TTC549 (cell line): ENCODE data around the gene RAB1B.
A peak's percentile ranks its signal among the peaks of the same experiment; 100 is the strongest.

Experiments used
- FAIRE-seq: peaks from 2 replicates; lab custom pipeline; 2012; peaks lifted over from hg19 to GRCh38; lab: Jason Lieb, UNC

RAB1B gene

GRCh38 chr11:66285250-66285947, 17.0 kb downstream of the RAB1B start:
- no peak for FAIRE-seq

GRCh38 chr11:66286699-66287098, 18.3 kb downstream of the RAB1B start:
- FAIRE-seq, result no peak

GRCh38 chr11:66287211-66287888, 18.9 kb downstream of the RAB1B start:
- no peak for FAIRE-seq

- FAIRE-seq, result no peak
Observed at GRCh38 chr11:66287889-66288670, 19.6 kb downstream of the RAB1B start.

GRCh38 chr11:66288671-66289547, 20.5 kb downstream of the RAB1B start, which contains the start of gene YIF1A:
TSS of gene YIF1A (minus strand) at chr11:66289143. CDS start at chr11:66288985, 158 bp downstream.
- peak; percentile 96 for FAIRE-seq

- no peak for FAIRE-seq
Observed at GRCh38 chr11:66289548-66290329, 21.3 kb downstream of the RAB1B start.

GRCh38 chr11:66290330-66290621, 21.8 kb downstream of the RAB1B start:
- FAIRE-seq, result no peak

- FAIRE-seq, result no peak
Observed at GRCh38 chr11:66291303-66291705, 22.9 kb downstream of the RAB1B start.

GRCh38 chr11:66291706-66292542, 23.5 kb downstream of the RAB1B start, which contains the start of gene TMEM151A:
TSS of gene TMEM151A (plus strand) at chr11:66291894. CDS start at chr11:66292014, 120 bp downstream.
- FAIRE-seq, result no peak

GRCh38 chr11:66292543-66293332, 24.3 kb downstream of the RAB1B start:
- no peak for FAIRE-seq

GRCh38 chr11:66293352-66293751, 24.9 kb downstream of the RAB1B start:
- FAIRE-seq, result no peak

GRCh38 chr11:66293777-66294625, 25.6 kb downstream of the RAB1B start:
- FAIRE-seq, result no peak

GRCh38 chr11:66294626-66295620, 26.5 kb downstream of the RAB1B start:
- FAIRE-seq, result no peak

GRCh38 chr11:66297610-66298009, 29.2 kb downstream of the RAB1B start:
- FAIRE-seq, result no peak

- no peak for FAIRE-seq
Observed at GRCh38 chr11:66299186-66299585, 30.7 kb downstream of the RAB1B start.

- no peak for FAIRE-seq
Observed at GRCh38 chr11:66302656-66303055, 34.2 kb downstream of the RAB1B start.

- FAIRE-seq, result no peak
Observed at GRCh38 chr11:66309475-66309874, 41.0 kb downstream of the RAB1B start.
